Natural killer cell (primary cell): ENCODE results near the gene SLC12A4. TPM values are rescaled to one million over a fixed set of nuclear protein-coding genes. Genes with fewer than 3 reads are reported as not detected.

Source experiments
- ATAC-seq, 3 donors: fragments of 150-1000 bp in 2 of 3; fragments of 200-7000 bp in 1 of 3; cut with Tn5 transposase; 1 replicate in 1 of 3; 2 replicates in 2 of 3; pipeline ENCODE4 v1.10.0; 2021; ENCODE audit warnings: mild to moderate bottlenecking in 2 of 3, moderate library complexity in 2 of 3
- DNase-seq, 2 donors: peaks; one replicate each; pipeline versions ENCODE4 v3.0.0 to v3.0.0-alpha.2; 2013 to 2021; ENCODE audit warnings: mixed read lengths in 1 of 2
- H3K27ac ChIP-seq: one replicate; pipeline ENCODE4 v1.5.1; 2013; ENCODE audit warnings: mild to moderate bottlenecking, low read length
- H3K27me3 ChIP-seq: one replicate; pipeline ENCODE4 v1.6.1; 2013; ENCODE audit warnings: low read length; ENCODE audit not compliant: control insufficient read depth, insufficient read depth
- H3K36me3 ChIP-seq: one replicate; pipeline ENCODE4 v1.6.1; 2013; ENCODE audit warnings: low read length; ENCODE audit not compliant: control insufficient read depth, insufficient read depth
- H3K4me1 ChIP-seq: one replicate; pipeline ENCODE4 v1.6.1; 2013; ENCODE audit warnings: low read length; ENCODE audit not compliant: control insufficient read depth, insufficient read depth
- H3K4me3 ChIP-seq: one replicate; pipeline ENCODE4 v1.5.1; 2013; ENCODE audit warnings: low read length
- H3K9me3 ChIP-seq: one replicate; pipeline ENCODE4 v1.6.1; 2013; ENCODE audit warnings: low read length; ENCODE audit not compliant: control insufficient read depth, insufficient read depth
- H3K27ac Mint-ChIP-seq, 2 donors: one replicate each; pipeline ENCODE4 v1.8.0; 2022; ENCODE audit warnings: mild to moderate bottlenecking in 2 of 2, mixed read lengths in 2 of 2, moderate library complexity in 1 of 2
- H3K27me3 Mint-ChIP-seq, 2 donors: one replicate each; pipeline ENCODE4 v1.8.0; 2022; ENCODE audit warnings: low read depth in 2 of 2, mixed read lengths in 2 of 2
- H3K36me3 Mint-ChIP-seq: one replicate; pipeline ENCODE4 v1.8.0; 2022; ENCODE audit warnings: mixed read lengths
- H3K4me1 Mint-ChIP-seq, 2 donors: one replicate each; pipeline ENCODE4 v1.8.0; 2022; ENCODE audit warnings: mixed read lengths in 2 of 2
- H3K4me3 Mint-ChIP-seq: one replicate; pipeline ENCODE4 v1.8.0; 2022; ENCODE audit warnings: mild to moderate bottlenecking, moderate library complexity, mixed read lengths
- H3K9me3 Mint-ChIP-seq, 2 donors: one replicate each; pipeline ENCODE4 v1.8.0; 2022; ENCODE audit warnings: mixed read lengths in 2 of 2
- CTCF ChIP-seq: fragments of 200-600 bp; IDR thresholded peaks from one replicate; pipeline ENCODE4 v1.8.0; 2022; ENCODE audit warnings: antibody characterized with exemption
- WGBS: methylation state at CpG from one replicate; pipeline ENCODE4 v1.1.7; 2013; ENCODE audit warnings: missing lambda C conversion rate; ENCODE audit not compliant: insufficient coverage; 5-methylcytosine and 5-hydroxymethylcytosine counted together
- intact Hi-C: fragments of 100-400 bp; cut with micrococcal nuclease; formaldehyde crosslinking; loops from one replicate; pipeline ENCODE4 v1.14.2; 2022
- total RNA-seq, 4 donors: library from RNA; stranded (reverse); fragments of 120-200 nt in 1 of 4; gene quantifications; one replicate each; pipeline versions ENCODE4 v1.2.3 to v1.2.4, GENCODE V29; 2013 to 2022

The SLC12A4 gene
- total RNA-seq, 3 donors from 2014 or later (not counting 1 experiment from before 2014, with no cell fraction given): 30.0 to 47.0 (median 30.5) TPM

GRCh38 chr16:67950335-67950843 lies 18.0 kb downstream of the SLC12A4 start:
- Mint-ChIP-seq H3K4me3 (no peak overlapping the region), H3K4me1 (no peaks in the 10 kb centered on the region), H3K27ac (no peak overlapping the region), H3K36me3 (no peaks in the 10 kb centered on the region), H3K9me3 (no peaks in the 10 kb centered on the region), H3K27me3 (no peaks in the 10 kb centered on the region)
- Histone ChIP-seq H3K27ac (no peak overlapping the region), H3K4me3 (no peak overlapping the region), H3K27me3 (no peaks in the 10 kb centered on the region), H3K36me3 (peaks cover 28% of the 10 kb centered on the region), H3K9me3 (no peaks in the 10 kb centered on the region), H3K4me1 (no peaks in the 10 kb centered on the region)
- DNase-seq (no peak), ATAC-seq (no peak)
- TF ChIP-seq CTCF: no peak
- intact Hi-C loops: no loop called here
- 95% methylated on average over 15 of the region's 16 CpGs for WGBS

GRCh38 chr16:67949645-67950044 lies 18.8 kb downstream of the SLC12A4 start:
- DNase-seq (no peak), ATAC-seq (no peak)
- no peak overlapping the region for H3K27ac ChIP-seq
- H3K27me3 ChIP-seq: no peaks in the 10 kb centered on the region
- H3K36me3 Mint-ChIP-seq: no peaks in the 10 kb centered on the region
- no peak overlapping the region for H3K4me3 ChIP-seq
- intact Hi-C loops: no loop called here
- TF ChIP-seq CTCF: no peak
- 93% methylated on average over 11 of the region's 11 CpGs for WGBS
- no peak overlapping the region for H3K27ac Mint-ChIP-seq
- H3K4me3 Mint-ChIP-seq: no peak overlapping the region
- H3K4me1 ChIP-seq: no peaks in the 10 kb centered on the region
- H3K9me3 ChIP-seq: no peaks in the 10 kb centered on the region
- H3K36me3 ChIP-seq: peaks cover 34% of the 10 kb centered on the region
- no peaks in the 10 kb centered on the region for H3K9me3 Mint-ChIP-seq
- H3K4me1 Mint-ChIP-seq: no peaks in the 10 kb centered on the region
- H3K27me3 Mint-ChIP-seq: no peaks in the 10 kb centered on the region

GRCh38 chr16:67948015-67948414 lies 20.4 kb downstream of the SLC12A4 start:
- H3K27me3 ChIP-seq: no peaks in the 10 kb centered on the region
- no peaks in the 10 kb centered on the region for H3K4me1 ChIP-seq
- Mint-ChIP-seq H3K36me3 (no peaks in the 10 kb centered on the region), H3K9me3 (no peaks in the 10 kb centered on the region), H3K4me3 (no peak overlapping the region), H3K4me1 (no peaks in the 10 kb centered on the region), H3K27me3 (no peaks in the 10 kb centered on the region), H3K27ac (no peak overlapping the region)
- no peak for TF ChIP-seq CTCF
- H3K36me3 ChIP-seq: peaks cover 32% of the 10 kb centered on the region
- DNase-seq (no peak), ATAC-seq (no peak)
- intact Hi-C loops: no loop called here
- WGBS: 97% methylated on average over 15 of the region's 15 CpGs
- H3K27ac ChIP-seq: no peak overlapping the region
- no peak overlapping the region for H3K4me3 ChIP-seq
- H3K9me3 ChIP-seq: no peaks in the 10 kb centered on the region

GRCh38 chr16:67946966-67947558 lies 21.4 kb downstream of the SLC12A4 start:
- no peak for ATAC-seq

More at GRCh38 chr16:67946966-67947558, 21.4 kb downstream of the SLC12A4 start:
- 98% methylated on average over 26 of the region's 28 CpGs for WGBS
- Mint-ChIP-seq H3K4me3 (no peak overlapping the region), H3K4me1 (peaks cover 2 to 3% of the 10 kb centered on the region in 2 donors), H3K9me3 (no peaks in the 10 kb centered on the region), H3K27me3 (no peaks in the 10 kb centered on the region), H3K36me3 (no peaks in the 10 kb centered on the region), H3K27ac (no peak overlapping the region)
- H3K27me3 ChIP-seq: no peaks in the 10 kb centered on the region
- H3K9me3 ChIP-seq: no peaks in the 10 kb centered on the region
- peaks cover 5% of the 10 kb centered on the region for H3K4me1 ChIP-seq
- intact Hi-C loops: no loop called here
- peaks cover 33% of the 10 kb centered on the region for H3K36me3 ChIP-seq
- no peak overlapping the region for H3K27ac ChIP-seq
- no peak for TF ChIP-seq CTCF
- H3K4me3 ChIP-seq: no peak overlapping the region
- DNase-seq: no peak
